OCI-LY7 (cell line): ENCODE data around the gene SOWAHD. TPM values are rescaled to one million over a fixed set of nuclear protein-coding genes. Genes with fewer than 3 reads are reported as not detected.
A peak's percentile ranks its signal among the peaks of the same experiment; 100 is the strongest.

Source experiments
- BruUV-seq: library from RNA; stranded (reverse); fragments of 400-500 nt; replicated peaks from 2 replicates; lab custom pipeline; 2021; lab: Mats Ljungman, UMichigan
- CTCF ChIA-PET: fragments of 300-600 bp; sonication (Branson Sonifier 250); formaldehyde crosslinking; loops from one replicate; lab custom pipeline; 2022; ENCODE audit warnings: antibody characterized with exemption; ENCODE audit not compliant: unreplicated experiment; lab: Charles Lee
- POLR2A ChIA-PET: fragments of 300-600 bp; sonication (Branson Sonifier 250); formaldehyde crosslinking; loops from one replicate; lab custom pipeline; 2022; ENCODE audit warnings: antibody characterized with exemption; lab: Charles Lee
- DNase-seq: peaks from one replicate; pipeline ENCODE4 v3.0.0-alpha.2; 2015; ENCODE audit warnings: low spot score
- H2AFZ ChIP-seq: fragments of 200-600 bp; sonication (generic), shearing (Covaris generic); 2 replicates; pipeline ENCODE4 v1.6.1; 2014; ENCODE audit warnings: mild to moderate bottlenecking, antibody characterized with exemption, low read length, moderate library complexity
- H3K27ac ChIP-seq: fragments of 200-600 bp; sonication (generic); 2 replicates; pipeline ENCODE4 v1.5.1; 2014; ENCODE audit warnings: mixed run types, low read depth, mild to moderate bottlenecking, moderate library complexity, low read length, inconsistent platforms; ENCODE audit not compliant: poor library complexity, severe bottlenecking
- H3K36me3 ChIP-seq: fragments of 200-600 bp; sonication (generic); 2 replicates; pipeline ENCODE4 v1.6.1; 2014; ENCODE audit warnings: mild to moderate bottlenecking, antibody characterized with exemption, low read length, moderate library complexity, mixed read lengths; ENCODE audit not compliant: insufficient read depth
- H3K4me1 ChIP-seq: fragments of 200-600 bp; sonication (generic); 2 replicates; pipeline ENCODE4 v1.5.1; 2014; ENCODE audit warnings: mild to moderate bottlenecking, low read length; ENCODE audit not compliant: insufficient read depth, poor library complexity, severe bottlenecking
- H3K4me2 ChIP-seq: fragments of 200-600 bp; sonication (generic); 2 replicates; pipeline ENCODE4 v1.6.1; 2014; ENCODE audit warnings: mild to moderate bottlenecking, low read length
- H3K4me3 ChIP-seq: fragments of 200-600 bp; sonication (generic); 2 replicates; pipeline ENCODE4 v1.5.1; 2014; ENCODE audit warnings: mild to moderate bottlenecking, low read depth, low read length; ENCODE audit not compliant: poor library complexity, severe bottlenecking
- H3K79me2 ChIP-seq: fragments of 200-600 bp; sonication (generic); 2 replicates; pipeline ENCODE4 v1.6.1; 2016; ENCODE audit warnings: low read depth, mild to moderate bottlenecking, low read length, moderate library complexity, mixed read lengths; ENCODE audit not compliant: insufficient read depth
- H3K9me2 ChIP-seq: fragments of 200-600 bp; sonication (generic); 2 replicates; pipeline ENCODE4 v1.6.1; 2016; ENCODE audit warnings: mild to moderate bottlenecking, low read length, mixed read lengths; ENCODE audit not compliant: insufficient read depth
- H3K9me3 ChIP-seq: fragments of 200-600 bp; sonication (generic); 2 replicates; pipeline ENCODE4 v1.6.1; 2014; ENCODE audit warnings: mild to moderate bottlenecking, mixed run types, low read length, mixed read lengths
- H4K20me1 ChIP-seq: fragments of 200-600 bp; sonication (generic); 2 replicates; pipeline ENCODE4 v1.6.1; 2014; ENCODE audit warnings: mild to moderate bottlenecking, antibody characterized with exemption, low read length, moderate library complexity, mixed read lengths; ENCODE audit not compliant: insufficient read depth
- EZH2phosphoT487 ChIP-seq: fragments of 200-600 bp; sonication (generic); IDR thresholded peaks from 2 replicates; pipeline ENCODE4 v1.6.1; 2018; ENCODE audit warnings: low read depth, borderline replicate concordance, mild to moderate bottlenecking, mixed run types, antibody characterized with exemption, low read length, moderate library complexity, mixed read lengths
- intact Hi-C: fragments of 100-400 bp; cut with micrococcal nuclease; formaldehyde crosslinking; loops from one replicate; pipeline ENCODE4 v1.10.0; 2022; ENCODE audit not compliant: unreplicated experiment
- total RNA-seq, 2 experiments: library from RNA; depleted of rRNA in 1 of 2; stranded (reverse); fragments of >200 nt in 1 of 2; shearing (Covaris generic) in 1 of 2; gene quantifications; 2 replicates each; pipeline ENCODE4 v1.2.3, GENCODE V29; 2014 to 2022
- TF ChIP-seq, protein P1 (sequence below): fragments of 200-600 bp; sonication (generic); conservative IDR thresholded peaks from 2 replicates; pipeline ENCODE4 v1.5.1; 2014; ENCODE audit warnings: mild to moderate bottlenecking, antibody characterized with exemption, low read length, moderate library complexity, mixed read lengths

Gene SOWAHD
- total RNA-seq, 2 experiments from 2014 or later: 0.29 TPM; not detected in 1

DNA sequence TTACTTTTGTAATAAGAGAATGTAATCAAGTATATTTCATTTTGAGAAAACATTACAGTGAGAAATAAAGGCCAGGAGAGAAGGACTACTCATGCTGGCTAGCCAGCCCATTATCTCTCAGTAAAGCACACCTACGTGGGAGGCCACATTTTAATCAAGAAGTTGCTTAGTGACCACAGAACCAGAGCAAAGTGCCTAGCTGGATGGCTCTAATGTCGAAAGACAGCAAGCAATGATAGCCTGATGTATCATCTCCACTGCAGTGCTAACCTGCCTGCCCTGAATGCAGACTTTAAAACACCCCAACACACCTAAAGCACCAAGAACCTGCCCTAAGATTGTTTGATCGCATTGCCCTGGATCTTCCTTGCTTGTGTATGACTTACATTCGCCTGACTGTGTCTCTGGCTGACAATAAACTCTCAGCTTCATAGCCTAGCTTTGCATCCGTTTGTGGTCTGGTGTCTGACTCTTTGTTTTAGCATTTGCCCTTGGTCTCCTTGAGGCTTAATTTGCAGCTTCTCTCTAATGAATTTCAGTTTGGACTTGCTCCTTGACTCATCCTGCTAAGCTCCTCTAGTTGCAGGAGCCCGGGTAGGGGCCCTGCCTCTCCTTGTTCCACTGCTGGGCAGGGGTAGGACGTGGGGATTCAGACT lies 31.4 kb upstream of the SOWAHD start:
- DNase-seq: no peak
- Histone ChIP-seq H4K20me1 (no peaks in the 10 kb centered on the region), H3K9me2 (no peaks in the 10 kb centered on the region), H3K4me1 (peaks cover 14% of the 10 kb centered on the region), H3K4me3 (no peak overlapping the region), H3K4me2 (0 out of 2 replicates have a peak overlapping the region, but pooled peaks have one; percentile 3), H3K9me3 (no peaks in the 10 kb centered on the region), H3K36me3 (no peaks in the 10 kb centered on the region), H3K79me2 (no peaks in the 10 kb centered on the region), H2AFZ (no peak overlapping the region), H3K27ac (no peak overlapping the region)
- TF ChIP-seq, protein P1, sequence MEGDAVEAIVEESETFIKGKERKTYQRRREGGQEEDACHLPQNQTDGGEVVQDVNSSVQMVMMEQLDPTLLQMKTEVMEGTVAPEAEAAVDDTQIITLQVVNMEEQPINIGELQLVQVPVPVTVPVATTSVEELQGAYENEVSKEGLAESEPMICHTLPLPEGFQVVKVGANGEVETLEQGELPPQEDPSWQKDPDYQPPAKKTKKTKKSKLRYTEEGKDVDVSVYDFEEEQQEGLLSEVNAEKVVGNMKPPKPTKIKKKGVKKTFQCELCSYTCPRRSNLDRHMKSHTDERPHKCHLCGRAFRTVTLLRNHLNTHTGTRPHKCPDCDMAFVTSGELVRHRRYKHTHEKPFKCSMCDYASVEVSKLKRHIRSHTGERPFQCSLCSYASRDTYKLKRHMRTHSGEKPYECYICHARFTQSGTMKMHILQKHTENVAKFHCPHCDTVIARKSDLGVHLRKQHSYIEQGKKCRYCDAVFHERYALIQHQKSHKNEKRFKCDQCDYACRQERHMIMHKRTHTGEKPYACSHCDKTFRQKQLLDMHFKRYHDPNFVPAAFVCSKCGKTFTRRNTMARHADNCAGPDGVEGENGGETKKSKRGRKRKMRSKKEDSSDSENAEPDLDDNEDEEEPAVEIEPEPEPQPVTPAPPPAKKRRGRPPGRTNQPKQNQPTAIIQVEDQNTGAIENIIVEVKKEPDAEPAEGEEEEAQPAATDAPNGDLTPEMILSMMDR: no peak
- TF ChIP-seq EZH2phosphoT487: no peak
- intact Hi-C loops: no loop called here
- CTCF ChIA-PET: no interaction called here
- POLR2A ChIA-PET: interaction anchor here (0.6 to 1.5 kb wide), 6 partner anchors 13 to 143 kb away, joined by 3 to 5 read pairs (median 3); partner anchors contain the start of gene SEPTIN6
- BruUV-seq: no TSS peak

DNA sequence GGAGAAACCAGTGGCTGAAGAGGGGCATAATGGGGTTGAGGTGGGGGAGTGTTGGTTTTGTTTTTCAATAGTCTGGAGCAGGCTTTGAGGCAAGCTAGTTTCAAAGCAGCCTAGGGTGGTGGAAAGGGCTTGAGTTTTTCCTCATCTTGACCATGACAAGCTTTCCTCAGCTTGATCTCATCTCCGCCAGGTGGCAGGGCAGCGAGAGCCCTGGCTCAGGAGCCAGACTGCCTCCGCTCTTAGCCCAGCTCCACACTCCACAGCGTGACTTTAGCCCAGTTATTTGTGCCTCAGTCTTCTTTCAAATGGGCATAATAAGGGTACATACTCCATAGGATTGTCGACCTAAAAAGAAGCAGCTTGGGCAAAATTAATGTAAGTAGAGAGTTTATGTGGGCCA lies 29.9 kb upstream of the SOWAHD start:
- intact Hi-C loops: loop anchor here (1.0 kb wide), 1 partner anchor 212 kb away; no protein-coding TSS in a partner anchor
- no TSS peak for BruUV-seq

More for the DNA sequence above, 29.9 kb upstream of the SOWAHD start:
- Histone ChIP-seq H3K4me3 (no peak overlapping the region), H3K9me3 (no peaks in the 10 kb centered on the region), H3K27ac (no peak overlapping the region), H3K79me2 (no peaks in the 10 kb centered on the region), H3K36me3 (no peaks in the 10 kb centered on the region), H3K4me2 (peak overlapping the region; percentile 51; the same call in 1 of the 2 replicates), H3K4me1 (peaks cover 14% of the 10 kb centered on the region), H2AFZ (peak overlapping the region; percentile 73), H4K20me1 (no peaks in the 10 kb centered on the region), H3K9me2 (no peaks in the 10 kb centered on the region)
- ChIA-PET POLR2A (interaction anchor here (0.6 to 1.5 kb wide), 7 partner anchors 16 to 222 kb away, joined by 3 to 6 read pairs (median 4); partner anchors contain the start of genes NKRF and SEPTIN6), CTCF (interaction anchor here (0.8 to 1.9 kb wide), 11 partner anchors 11 to 259 kb away, joined by 3 to 7 read pairs (median 4); partner anchors contain the start of gene SEPTIN6)
- peak; percentile 72 for DNase-seq
- no peak for TF ChIP-seq EZH2phosphoT487
- TF ChIP-seq, protein P1: peak; percentile 76
